Activated naive CD8-positive, alpha-beta T cell treated with anti-CD3 and anti-CD28 coated beads, Interleukin-2, amount 50 U/mL, for 16 hours (primary cell): ENCODE results near the gene TMEM179B.
"Not testable (repeated sequence)": the region's sequence is repeated elsewhere in the genome, so short reads cannot be mapped to it uniquely, and the experiment has no call there.

ENCODE experiments used
- DNase-seq: peaks from one replicate; pipeline ENCODE4 v3.0.0-alpha.2; 2020; ENCODE audit warnings: low read depth, low spot score

TMEM179B gene, protein sequence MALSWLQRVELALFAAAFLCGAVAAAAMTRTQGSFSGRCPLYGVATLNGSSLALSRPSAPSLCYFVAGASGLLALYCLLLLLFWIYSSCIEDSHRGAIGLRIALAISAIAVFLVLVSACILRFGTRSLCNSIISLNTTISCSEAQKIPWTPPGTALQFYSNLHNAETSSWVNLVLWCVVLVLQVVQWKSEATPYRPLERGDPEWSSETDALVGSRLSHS

DNA sequence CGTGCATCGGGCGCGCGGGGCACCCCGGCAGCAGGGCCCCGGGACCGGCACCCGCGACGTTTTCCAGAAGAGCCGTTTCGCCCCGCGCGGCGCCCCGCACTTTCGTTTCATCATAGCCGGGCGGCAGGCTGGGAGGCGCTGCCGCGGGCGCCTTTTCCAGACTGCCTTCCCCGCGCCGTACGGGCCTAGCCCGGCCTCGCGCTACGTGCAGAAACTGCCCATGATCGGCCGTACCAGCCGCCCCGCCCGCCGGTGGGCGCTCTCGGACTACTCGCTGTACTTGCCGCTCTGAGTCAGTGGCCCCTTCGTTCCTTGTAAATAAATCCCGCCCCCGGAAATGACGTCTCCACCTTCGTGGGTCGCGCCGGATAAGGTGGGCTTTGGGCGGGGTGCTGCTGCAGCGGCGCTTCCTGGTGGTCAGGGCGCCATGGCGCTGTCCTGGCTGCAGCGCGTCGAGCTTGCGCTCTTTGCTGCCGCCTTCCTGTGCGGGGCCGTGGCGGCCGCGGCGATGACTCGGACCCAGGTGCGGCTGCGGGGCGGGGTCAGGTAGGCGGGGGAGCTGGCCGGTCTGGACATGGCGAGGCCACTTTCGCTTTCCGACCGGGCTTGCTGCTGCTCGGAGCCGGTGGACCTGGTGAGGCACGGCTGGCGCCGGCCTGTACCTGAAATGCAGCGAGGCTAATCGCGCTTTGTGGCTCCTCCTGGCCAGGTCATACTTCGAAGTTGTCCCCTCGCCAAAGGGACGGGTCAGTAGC, at the start of gene TMEM179B:
Gene TMEM179B, plus strand, starts transcription at position 398 of the 755 bp plus-strand sequence. Its CDS starts 30 bp downstream, at position 428.
- peak; percentile 98 for DNase-seq

DNA sequence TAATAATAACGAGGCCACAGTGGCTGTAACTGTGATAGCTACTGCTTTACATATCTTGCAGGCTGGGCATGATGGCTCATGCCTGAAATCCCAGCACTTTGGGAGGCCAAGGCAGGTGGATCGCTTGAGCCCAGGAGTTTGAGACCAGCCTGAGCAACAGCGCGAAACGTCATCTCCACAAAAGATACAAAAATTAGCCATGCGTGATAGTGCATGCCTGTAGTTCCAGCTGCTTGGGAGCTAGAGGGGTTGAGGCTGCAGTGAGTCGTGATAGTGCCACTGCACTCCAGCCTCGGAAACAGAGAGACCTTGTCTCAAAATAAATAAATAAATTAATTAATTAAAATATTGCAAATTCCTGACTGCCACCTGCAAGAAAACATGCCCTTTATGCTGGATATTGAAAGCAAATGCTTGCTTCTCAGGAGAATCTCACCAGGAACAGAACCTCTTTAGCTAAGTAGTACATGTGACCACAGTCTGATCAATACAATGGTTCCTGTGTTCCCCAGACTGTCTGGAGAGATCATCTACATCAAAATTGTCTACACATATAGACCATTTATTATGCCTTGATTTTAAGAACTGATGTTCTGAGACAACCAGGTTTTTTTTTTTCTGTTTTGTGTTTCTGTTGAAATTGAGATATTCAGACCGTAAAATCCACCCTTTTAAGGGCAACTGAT, 39.6 kb upstream of the TMEM179B start:
- DNase-seq: no peak

DNA sequence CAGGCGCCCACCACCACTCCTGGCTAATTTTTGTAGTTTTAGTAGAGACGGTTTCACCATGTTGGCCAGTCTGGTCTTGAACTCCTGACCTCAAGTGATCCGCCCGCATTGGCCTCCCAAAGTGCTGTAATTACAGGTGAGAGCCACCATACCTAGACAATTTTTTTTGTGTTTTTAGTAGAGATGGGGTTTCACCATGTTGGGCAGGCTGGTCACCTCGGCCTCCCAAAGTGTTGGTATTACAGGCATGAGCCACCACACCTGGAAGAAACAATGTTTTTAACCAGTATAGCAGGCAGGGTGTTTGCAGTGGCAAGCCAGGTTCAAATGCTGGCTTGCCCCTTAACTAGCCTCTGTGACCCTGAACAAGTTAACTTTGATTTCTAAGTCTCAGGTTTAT, 37.3 kb upstream of the TMEM179B start:
- DNase-seq: not testable (repeated sequence)

DNA sequence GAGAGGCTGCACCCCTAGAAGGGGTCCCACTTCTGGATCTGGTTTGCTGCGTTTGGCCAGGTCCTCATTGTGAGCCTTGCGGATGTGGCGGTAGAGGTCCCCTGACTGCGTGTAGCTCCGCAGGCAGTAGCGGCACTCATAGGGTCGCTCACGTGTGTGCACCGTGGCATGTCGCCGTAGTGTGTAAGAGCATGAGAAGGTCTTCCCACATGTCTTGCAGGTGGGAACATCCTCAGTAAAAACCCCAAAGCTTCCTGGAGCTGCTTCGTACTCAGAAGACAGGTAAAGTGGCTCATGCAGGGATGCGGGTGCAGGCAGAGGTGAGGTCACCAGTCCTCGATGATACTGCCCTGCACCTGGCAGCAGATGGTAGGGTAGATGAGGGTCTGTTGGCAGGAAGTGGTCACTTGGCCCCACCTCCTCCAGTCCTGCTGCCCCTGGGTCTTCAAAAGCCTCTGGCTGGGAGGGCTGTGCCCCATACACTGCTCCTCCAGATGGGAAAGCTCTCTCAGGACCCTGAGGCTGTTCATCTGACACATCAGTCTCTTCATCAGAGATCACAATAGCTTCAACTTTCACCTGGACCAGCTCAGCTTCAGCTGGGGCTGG, 34.9 kb upstream of the TMEM179B start:
- DNase-seq: no peak

DNA sequence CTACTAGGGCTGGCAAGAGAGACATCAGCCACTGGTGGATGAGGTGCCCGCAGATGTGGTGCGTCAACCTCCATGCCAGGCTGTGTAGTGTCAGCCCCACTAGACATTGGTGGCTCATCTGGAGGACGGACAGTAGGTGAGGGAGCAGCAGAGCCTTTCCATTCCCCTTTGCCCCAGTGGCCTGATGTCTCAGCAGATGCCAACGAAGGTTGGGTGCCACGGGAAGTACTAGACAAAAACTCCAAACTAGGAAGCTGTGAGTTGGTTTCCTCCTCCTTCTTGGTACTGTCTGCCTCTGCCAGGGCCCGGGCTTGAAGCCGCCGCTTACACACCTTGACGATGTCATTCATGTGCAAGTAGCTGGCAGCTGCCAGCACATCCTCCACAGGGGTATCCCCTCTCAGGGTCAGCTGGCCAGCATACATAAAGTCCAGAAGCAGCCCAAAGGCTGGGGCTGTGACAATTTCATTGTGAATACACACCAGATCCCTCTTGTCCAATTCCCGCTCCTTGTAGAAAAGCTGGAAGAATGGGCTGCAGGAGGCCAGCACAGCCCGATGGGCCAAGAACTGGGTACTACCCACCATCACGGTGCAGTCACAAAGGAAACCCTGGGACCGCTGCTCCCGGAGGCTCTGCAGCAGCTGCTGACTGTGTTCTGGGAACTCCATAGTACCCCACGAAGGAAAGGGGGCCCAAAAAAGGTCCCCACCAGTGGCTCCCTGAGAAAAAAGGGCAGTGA, 34.0 kb upstream of the TMEM179B start:
- no peak for DNase-seq

DNA sequence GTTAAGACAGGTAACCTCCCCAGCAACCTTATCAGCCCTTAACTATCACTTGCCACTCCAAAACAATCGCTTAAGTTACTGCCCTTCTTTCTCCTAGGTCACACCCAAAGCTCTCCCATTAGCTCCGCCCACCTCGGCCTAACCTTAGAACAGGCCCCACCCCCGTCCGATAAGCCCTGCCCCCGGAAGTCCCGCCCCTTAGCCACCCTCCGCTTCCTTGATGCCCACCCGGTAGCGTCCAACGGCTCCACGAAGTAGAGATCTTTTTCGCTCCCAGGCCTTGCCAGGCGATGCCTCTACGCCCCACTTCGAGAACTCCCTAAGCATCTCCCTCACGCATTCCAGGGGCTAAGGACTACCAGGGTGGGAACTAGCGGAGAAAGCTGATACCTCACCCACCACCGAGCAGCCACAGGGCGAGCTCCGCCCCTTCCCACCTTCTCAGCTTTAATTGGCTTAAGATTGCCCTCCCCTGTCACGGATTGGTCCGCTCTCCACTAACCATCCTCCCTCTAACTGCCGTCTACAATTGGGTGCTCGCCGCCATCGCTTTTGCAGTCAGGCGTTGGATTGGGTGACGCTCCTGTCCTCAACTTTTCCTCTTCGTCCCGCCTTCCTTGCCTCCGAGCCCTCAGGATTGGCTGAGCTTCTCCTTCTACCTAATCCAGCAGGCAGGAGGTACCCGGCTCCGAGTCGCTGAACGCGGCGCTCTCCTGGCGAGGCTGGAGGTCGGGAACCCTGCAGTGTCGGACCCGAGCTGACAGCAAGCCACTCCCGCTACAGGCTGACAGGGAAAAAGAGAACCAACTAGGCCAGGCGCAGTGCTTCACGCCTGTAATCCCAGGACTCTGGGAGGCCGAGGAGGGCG, 33.2 kb upstream of the TMEM179B start, which contains the start of gene ZBTB3:
Gene ZBTB3, minus strand, starts transcription at position 425 of the 868 bp plus-strand sequence. CDS start 496 bp downstream, outside the sequence.
- DNase-seq: peak; percentile 89

DNA sequence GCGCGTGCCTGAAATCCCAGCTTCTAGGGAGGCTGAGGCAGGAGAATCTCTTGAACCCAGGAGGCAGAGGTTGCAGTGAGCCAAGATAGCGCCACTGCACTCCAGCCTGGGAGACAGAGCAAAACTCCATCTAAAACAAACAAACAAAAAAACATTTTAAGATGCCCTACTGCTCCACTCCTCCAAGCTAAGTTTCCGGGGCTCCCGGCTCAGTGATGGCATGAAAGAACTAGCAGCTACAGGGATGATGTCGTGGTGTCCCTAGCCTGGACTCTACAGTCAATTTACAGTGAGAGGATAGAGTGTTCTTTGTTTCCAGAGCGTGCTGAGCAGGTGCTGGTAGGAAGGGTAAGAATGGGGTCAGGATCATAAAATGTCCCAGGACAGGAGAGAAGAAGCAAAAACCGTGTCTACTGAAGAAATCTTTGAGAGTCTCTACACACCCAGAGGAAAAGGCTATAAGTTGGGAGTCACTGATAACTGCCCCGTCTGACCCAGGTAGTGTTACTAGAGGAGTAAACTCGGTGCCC, 32.1 kb upstream of the TMEM179B start:
- DNase-seq: no peak

DNA sequence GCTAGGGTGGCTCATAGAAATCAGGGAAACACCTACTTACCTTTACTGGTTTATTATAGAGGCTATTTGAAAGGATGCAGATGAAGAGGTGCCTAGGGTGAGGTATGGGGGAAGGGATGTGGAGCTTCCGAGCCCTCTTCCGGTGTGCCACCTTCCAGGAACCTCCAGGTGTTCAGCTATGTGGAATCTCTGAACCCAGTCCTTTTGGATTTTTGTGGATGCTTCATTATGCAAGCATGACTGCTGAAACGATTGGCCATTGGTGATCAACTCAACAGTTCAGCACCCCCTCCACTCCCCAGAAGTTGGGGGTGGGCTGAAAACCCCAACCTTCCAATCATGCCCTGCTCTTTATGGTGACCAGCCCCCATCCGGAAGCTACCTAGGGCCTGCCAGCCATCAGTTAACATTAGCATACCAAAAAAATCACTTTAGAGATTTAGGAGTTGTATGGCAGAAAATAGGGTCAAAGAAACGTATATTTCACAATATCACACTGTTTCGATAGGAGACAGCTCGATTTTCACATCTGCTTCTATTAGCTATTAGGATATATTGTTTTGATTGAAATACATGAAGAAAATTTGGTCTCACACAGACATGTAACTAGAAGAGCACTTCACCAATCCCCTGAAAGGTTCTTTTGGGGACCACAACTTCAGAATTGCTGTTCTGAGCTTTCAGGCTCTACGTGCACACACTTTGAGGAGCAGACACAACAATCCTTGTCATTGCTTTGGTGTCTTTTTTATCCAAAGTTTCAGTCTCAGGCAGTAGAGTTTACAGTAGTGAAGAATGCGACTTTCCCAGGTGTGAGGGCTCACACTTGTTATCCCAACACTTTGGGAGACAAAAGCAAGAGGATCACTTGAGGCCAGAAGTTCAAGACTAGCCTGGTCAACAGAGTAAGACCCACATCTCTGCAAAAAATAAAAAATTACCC, 29.1 kb upstream of the TMEM179B start:
- DNase-seq: no peak

DNA sequence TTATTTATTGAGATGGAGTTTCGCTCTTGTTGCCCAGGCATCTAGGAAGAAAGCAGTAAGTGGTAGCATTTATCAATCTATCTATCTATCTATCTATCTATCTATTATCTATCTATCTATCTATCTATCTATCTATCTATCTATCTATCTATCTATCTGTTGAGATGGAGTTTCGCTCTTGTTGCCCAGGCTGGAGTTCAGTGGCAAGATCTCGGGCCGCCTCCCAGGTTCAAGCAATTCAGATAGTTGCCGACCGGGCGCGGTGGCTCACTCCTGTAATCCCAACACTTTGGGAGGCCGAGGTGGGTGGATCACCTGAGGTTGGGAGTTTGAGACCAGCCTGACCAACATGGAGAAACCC, 26.4 kb upstream of the TMEM179B start:
- not testable (repeated sequence) for DNase-seq

DNA sequence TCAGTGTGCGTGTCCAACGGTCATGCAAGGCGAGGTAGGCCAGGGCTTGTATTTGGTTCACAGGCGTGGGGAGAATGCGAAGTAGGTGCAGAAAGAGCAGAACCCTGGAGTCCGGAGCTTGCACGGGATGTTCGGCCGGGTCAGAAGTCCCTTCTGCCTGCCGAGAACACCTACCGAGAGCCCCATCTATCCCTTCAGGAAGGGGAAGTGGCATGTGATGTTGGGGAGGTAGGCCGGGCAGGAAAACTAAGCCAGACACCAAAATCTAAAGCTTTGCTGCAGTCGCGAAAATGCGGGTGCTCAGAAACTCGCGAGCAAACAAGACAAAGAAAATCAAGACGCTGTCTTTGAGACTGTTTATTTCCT, 16.4 kb upstream of the TMEM179B start:
- DNase-seq: no peak

DNA sequence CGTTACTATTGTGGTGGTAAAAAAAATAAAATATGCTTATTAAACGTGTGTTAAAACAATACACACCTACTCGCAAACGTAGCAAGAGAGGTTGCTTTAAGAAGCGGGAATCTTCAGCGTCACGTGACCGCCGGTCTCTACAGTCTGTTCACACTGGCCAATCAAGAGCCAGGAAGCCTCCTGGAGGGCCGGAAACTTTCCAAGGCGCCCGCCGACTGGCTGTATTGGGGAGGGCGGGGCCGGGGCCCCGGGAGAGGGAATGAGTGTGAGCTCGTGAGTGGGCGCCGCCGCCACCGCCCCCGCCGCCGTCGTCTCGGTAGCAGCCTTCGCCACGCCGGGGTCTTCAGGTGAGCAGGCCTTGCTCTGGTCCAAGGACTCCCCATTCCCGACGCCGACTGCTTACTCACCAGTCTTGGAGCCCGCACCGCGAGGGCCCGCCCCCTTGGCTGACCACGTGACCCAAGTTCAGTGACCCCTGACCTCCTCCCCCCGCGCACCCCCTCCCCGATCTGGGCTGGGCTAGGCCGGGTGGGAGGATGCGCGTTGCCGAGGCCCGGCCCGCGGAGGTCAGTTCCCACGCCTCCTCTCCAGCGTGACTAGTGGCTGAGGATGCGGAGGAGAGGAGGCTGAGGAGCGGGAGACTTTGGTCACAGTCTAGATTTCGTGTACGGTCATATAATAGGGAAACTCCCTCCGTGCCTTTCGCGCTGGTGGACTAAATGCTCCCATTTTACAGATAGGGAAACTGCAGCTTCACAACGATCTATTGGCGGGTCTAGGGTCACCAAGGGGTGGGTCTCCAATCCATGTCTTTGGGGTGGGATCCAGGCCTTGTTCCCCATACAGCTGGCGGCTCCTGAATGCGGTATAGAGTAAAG, 15.8 kb upstream of the TMEM179B start, which contains the start of gene TAF6L:
Gene TAF6L, plus strand, starts transcription at position 253 of the 878 bp plus-strand sequence. CDS start 4,388 bp downstream, outside the sequence.
- peak; percentile 83 for DNase-seq

DNA sequence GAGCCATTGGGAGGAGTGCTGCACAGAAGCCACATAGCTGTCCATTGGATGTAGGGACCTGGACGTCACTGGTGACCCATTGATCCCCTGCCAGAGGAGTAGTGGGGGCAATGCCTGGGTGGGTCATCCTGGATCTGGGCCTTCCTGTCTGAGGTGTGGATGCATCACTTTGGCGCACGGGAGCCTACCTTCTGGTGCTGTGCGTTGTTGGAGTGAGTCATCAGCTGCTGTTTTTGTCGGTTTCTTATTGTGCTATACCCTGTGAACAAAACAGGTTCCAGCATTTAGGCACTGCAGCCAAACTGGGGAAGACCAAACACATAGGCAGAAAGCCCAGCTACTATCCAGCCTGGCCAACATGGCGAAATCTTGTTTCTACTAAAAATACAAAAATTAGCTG, 12.8 kb upstream of the TMEM179B start:
- DNase-seq: no peak

DNA sequence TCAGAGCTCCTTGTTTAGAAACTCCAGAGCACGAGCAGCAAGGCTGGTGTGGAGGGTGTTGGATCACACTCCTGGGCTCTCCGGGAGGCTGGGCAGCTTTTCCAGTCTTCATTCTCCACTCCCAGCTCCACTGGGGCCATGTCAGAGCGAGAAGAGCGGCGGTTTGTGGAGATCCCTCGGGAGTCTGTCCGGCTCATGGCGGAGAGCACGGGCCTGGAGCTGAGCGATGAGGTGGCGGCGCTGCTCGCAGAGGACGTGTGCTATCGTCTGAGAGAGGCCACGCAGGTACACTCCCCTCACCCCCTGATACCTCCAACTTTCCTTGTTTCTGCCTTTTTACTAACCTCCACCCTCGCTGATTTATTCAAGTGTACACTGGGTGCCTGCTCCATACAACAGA, 11.6 kb upstream of the TMEM179B start:
- DNase-seq: no peak

DNA sequence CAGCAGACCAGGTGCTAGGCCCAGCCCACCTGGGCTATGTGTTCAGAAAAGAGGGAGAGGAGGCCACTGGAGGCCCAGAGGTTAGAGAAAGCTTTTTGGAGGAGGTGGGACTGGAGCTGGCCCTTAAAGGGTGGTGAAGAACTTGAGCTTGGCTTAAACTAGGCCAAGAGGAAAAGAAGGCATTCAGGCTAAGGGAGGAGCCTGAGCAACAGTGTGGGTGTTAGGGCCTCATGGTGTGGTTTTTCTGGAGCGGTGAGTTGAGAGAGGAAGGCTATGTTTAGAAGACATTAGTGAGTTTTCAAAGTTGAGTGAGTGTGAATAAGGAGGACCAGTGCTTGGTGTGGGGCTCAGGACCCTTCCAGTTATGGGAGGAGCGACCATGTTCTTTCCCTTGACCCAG, 9.8 kb upstream of the TMEM179B start:
- DNase-seq: no peak

DNA sequence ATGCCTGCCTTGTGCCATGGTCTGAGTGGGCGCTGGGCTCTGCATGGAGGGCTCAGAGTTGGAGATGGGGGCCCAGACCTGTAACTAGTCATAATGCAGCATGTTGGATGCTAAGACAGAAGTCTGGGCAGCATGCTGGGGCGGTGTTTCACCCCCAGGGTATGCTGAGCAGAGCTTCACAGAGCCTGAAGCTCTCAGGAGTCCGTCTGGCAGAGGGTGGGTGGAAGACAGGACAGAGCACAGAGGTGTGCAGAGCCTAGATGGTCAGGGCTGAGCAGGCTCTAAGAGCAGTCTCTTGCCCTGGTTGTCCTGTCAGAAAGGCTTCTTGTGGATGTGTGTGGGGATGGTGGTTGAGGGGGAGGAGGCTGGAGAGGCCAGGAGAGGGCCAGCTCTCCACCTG, 8.8 kb upstream of the TMEM179B start:
- DNase-seq: no peak

DNA sequence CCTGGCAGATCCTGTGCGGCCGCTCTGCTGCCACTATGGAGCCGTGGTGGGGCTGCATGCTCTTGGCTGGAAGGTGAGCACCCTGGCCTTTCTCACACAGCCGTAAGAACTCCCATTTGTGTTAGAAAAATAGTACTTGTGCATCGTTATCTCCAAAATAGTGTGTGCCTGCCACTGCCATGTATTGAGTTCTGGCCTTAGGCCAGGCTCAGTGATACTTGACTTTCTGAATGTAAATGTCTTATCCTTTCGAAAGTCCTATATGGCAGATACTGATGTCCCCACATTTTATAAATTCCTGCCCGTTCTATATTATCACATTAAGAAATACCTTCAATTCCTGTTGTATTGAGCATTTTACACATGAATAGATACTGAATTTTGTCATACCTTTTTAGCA, 4.4 kb upstream of the TMEM179B start:
- no peak for DNase-seq

DNA sequence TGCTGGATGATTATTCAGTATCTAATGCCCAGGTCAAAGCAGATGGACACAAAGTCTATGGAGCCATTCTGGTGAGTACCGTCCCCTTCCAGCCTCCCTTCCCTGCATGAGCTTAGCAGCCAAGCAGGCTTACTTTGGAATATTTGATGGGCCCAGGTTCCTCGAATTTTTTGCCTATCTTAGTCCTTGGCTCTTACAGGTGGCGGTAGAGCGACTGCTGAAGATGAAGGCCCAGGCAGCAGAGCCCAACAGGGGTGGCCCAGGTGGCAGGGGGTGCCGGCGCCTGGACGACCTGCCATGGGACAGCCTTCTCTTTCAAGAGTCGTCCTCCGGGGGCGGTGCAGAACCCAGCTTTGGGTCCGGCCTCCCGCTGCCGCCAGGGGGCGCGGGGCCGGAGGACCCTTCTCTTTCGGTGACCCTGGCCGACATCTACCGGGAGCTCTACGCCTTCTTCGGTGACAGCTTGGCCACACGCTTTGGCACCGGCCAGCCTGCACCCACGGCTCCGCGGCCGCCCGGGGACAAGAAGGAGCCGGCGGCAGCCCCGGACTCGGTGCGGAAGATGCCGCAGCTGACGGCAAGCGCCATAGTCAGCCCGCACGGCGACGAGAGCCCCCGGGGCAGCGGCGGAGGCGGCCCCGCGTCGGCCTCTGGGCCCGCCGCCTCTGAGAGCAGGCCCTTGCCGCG, 741 bp upstream of the TMEM179B start:
- peak; percentile 49 for DNase-seq
